Activated T-helper 2 cell treated with anti-CD3 and anti-CD28 coated beads, Interferon-gamma antibody, Interleukin-2, Interleukin-4, amounts not matched to agents 10 μg/mL and 5 μg/mL and 100 μg/mL, durations not matched to agents 14 hours and 24 hours and 36 hours (primary cell): Measurements from ENCODE around the gene CDYL2. TPM values are rescaled to one million over a fixed set of nuclear protein-coding genes. Genes with fewer than 3 reads are reported as not detected.
"Not testable (repeated sequence)": the region's sequence is repeated elsewhere in the genome, so short reads cannot be mapped to it uniquely, and the experiment has no call there.

Source experiments
- DNase-seq: peaks from one replicate; pipeline ENCODE4 v3.0.0; 2021; ENCODE audit warnings: low spot score
- H3K27ac Mint-ChIP-seq: one replicate; pipeline ENCODE4 v1.8.0; 2021; ENCODE audit warnings: mixed read lengths
- H3K27me3 Mint-ChIP-seq: one replicate; pipeline ENCODE4 v1.8.0; 2021; ENCODE audit warnings: low read depth, mixed read lengths
- H3K36me3 Mint-ChIP-seq: one replicate; pipeline ENCODE4 v1.8.0; 2021; ENCODE audit warnings: low read depth, mixed read lengths
- H3K4me1 Mint-ChIP-seq: one replicate; pipeline ENCODE4 v1.8.0; 2021; ENCODE audit warnings: low read depth, mixed read lengths
- H3K4me3 Mint-ChIP-seq: one replicate; pipeline ENCODE4 v1.8.0; 2021; ENCODE audit warnings: low read depth, mild to moderate bottlenecking, moderate library complexity, mixed read lengths
- H3K9me3 Mint-ChIP-seq: one replicate; pipeline ENCODE4 v1.8.0; 2021; ENCODE audit warnings: mixed read lengths
- intact Hi-C: fragments of 100-400 bp; cut with micrococcal nuclease; formaldehyde crosslinking; loops from one replicate; pipeline ENCODE4 v1.15.1; 2023
- total RNA-seq: library from RNA; stranded (reverse); gene quantifications from 2 replicates; pipeline ENCODE4 v1.2.3, GENCODE V29; 2022

CDYL2 gene
- total RNA-seq, 1 donor from 2014 or later = 26.2 TPM

DNA sequence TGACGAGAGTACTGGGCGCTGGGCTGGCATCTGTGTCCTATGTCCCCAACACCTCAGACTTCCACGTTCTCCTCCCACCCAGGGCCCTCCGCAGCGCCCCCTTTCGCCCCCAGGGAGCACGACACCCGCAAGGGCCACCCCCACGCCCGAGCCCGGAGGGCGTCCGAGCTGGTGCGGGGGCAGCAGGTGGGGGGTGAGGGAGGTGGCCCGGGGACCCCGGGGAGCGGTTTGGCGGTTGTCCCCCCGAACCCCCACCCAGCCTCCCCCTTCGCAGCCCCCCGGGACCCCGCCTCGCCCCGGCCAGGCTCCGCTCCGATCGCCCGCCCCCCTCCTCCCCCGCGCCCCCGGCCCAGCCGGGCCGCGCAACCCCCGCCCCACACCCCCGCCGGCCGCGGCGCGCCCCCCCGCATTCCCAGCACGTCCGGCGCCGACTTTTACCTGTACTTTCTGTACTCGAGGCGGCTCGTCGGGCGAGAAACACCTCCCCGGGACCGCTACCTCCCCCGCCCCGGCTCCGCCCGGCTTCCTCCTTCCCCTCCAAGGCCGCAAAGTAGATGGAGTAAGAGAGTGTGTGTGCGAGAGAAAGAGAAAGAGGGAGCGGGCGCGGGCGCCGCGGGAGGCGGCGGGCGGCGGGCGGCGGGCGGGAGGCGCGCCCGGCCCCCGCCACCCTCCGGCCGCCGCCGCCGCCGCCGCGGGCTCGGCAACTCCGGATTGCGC is 901 bp downstream of the CDYL2 start:
- peak overlapping the region; percentile 81 for H3K27ac Mint-ChIP-seq
- peak; percentile 49 for DNase-seq
- H3K9me3 Mint-ChIP-seq = no peaks in the 10 kb centered on the region
- H3K36me3 Mint-ChIP-seq = peaks cover 23% of the 10 kb centered on the region
- intact Hi-C loops = loop anchor here (10.0 kb wide), 1 partner anchor 201 kb away; the partner anchor contains the start of genes CENPN and CMC2
- H3K4me3 Mint-ChIP-seq = peak overlapping the region; percentile 85
- H3K4me1 Mint-ChIP-seq = peaks cover 49% of the 10 kb centered on the region
- no peaks in the 10 kb centered on the region for H3K27me3 Mint-ChIP-seq

GRCh38 chr16:80802902-80803301 is 1.5 kb downstream of the CDYL2 start:
- Mint-ChIP-seq H3K4me3 (peak overlapping the region; percentile 47), H3K4me1 (peaks cover 49% of the 10 kb centered on the region)

GRCh38 chr16:80802138-80802537 is 2.3 kb downstream of the CDYL2 start:
- H3K27ac Mint-ChIP-seq = peak overlapping the region; percentile 1
- H3K9me3 Mint-ChIP-seq = no peaks in the 10 kb centered on the region
- H3K27me3 Mint-ChIP-seq = no peaks in the 10 kb centered on the region
- DNase-seq = no peak
- H3K36me3 Mint-ChIP-seq = peaks cover 30% of the 10 kb centered on the region
- intact Hi-C loops = loop anchor here (10.0 kb wide), 1 partner anchor 203 kb away; the partner anchor contains the start of genes CENPN and CMC2
- H3K4me3 Mint-ChIP-seq = peak overlapping the region; percentile 47
- H3K4me1 Mint-ChIP-seq = peaks cover 43% of the 10 kb centered on the region

More at GRCh38 chr16:80802902-80803301, 1.5 kb downstream of the CDYL2 start:
- Mint-ChIP-seq H3K9me3 (no peaks in the 10 kb centered on the region), H3K27ac (peak overlapping the region; percentile 44), H3K27me3 (no peaks in the 10 kb centered on the region), H3K36me3 (peaks cover 23% of the 10 kb centered on the region)
- DNase-seq = no peak
- intact Hi-C loops = loop anchor here (10.0 kb wide), 1 partner anchor 202 kb away; the partner anchor contains the start of genes CENPN and CMC2

DNA sequence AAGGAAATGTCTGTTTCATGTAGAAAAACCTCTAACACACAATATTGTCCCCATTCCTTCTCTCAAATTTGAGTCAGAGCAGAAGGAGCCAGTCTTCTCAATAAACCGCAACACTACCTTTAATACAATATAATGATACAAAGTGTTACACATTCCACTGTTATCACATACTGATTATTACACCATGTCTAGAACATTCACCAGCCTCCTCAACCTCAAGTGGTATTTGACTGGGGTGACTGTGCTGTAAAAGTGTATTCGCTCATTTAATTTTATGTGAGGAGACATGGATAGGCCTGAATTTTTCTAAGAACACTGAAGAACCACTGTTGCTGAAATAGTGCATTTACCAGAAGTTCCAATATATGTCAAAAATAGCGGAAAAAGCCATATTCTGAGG is 10.3 kb downstream of the CDYL2 start:
- H3K36me3 Mint-ChIP-seq = peaks cover 13% of the 10 kb centered on the region
- H3K27me3 Mint-ChIP-seq = no peaks in the 10 kb centered on the region
- no peak for DNase-seq
- no peak overlapping the region for H3K4me3 Mint-ChIP-seq
- peaks cover 2% of the 10 kb centered on the region for H3K4me1 Mint-ChIP-seq
- H3K27ac Mint-ChIP-seq = no peak overlapping the region
- intact Hi-C loops = no loop called here
- H3K9me3 Mint-ChIP-seq = no peaks in the 10 kb centered on the region

- Mint-ChIP-seq H3K4me1 (peaks cover 2% of the 10 kb centered on the region), H3K27ac (no peak overlapping the region), H3K36me3 (peaks cover 5% of the 10 kb centered on the region), H3K27me3 (no peaks in the 10 kb centered on the region), H3K4me3 (no peak overlapping the region), H3K9me3 (peaks cover 4% of the 10 kb centered on the region)
- no peak for DNase-seq
- intact Hi-C loops = no loop called here
Observed at GRCh38 chr16:80792031-80792430, 12.4 kb downstream of the CDYL2 start.

DNA sequence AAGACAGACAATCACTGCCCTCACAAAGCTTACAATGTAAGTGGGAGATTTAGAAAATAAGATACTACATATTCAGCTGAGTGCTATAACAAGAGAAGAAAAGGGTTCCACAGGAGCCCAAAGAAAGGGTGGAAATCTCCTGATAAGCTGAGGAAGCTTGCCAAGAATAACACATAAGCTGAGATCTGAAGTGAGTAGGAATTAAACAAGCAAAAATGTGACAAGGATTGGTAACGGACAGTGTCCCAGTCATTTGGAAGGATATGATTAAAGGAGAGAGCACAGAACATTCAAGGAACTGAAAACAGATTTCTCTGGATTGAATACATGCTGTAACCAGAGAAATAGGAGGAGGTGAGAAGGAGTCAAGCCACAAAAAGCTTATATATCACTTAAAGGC is 13.0 kb downstream of the CDYL2 start:
- no peak overlapping the region for H3K4me3 Mint-ChIP-seq
- H3K9me3 Mint-ChIP-seq = peaks cover 4% of the 10 kb centered on the region
- no peaks in the 10 kb centered on the region for H3K27me3 Mint-ChIP-seq
- DNase-seq = no peak
- intact Hi-C loops = no loop called here
- H3K27ac Mint-ChIP-seq = no peak overlapping the region
- H3K36me3 Mint-ChIP-seq = peaks cover 3% of the 10 kb centered on the region
- H3K4me1 Mint-ChIP-seq = no peaks in the 10 kb centered on the region

DNA sequence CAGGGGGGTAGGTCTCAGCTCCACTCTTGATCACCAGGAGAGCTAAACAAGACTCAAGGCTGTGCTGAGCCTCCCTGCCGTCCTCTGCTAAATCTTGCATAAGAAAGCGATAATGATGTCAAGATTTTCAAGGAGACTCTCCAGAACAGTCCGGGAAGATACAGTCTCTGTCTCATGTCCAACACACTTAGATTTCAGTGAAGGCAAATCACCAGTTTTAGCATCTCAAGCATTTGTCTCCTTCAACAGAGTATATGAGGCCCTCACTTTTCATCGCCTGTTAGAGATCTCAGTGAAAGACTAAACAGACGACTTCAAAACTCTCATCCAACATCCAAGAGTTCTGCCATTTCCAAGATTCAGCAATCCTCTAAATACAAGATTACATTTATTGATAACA is 13.6 kb downstream of the CDYL2 start:
- H3K9me3 Mint-ChIP-seq = peaks cover 9% of the 10 kb centered on the region
- H3K27me3 Mint-ChIP-seq = no peaks in the 10 kb centered on the region
- H3K4me3 Mint-ChIP-seq = no peak overlapping the region
- no peak overlapping the region for H3K27ac Mint-ChIP-seq
- peaks cover 10% of the 10 kb centered on the region for H3K36me3 Mint-ChIP-seq
- H3K4me1 Mint-ChIP-seq = no peaks in the 10 kb centered on the region
- intact Hi-C loops = no loop called here
- DNase-seq = no peak

DNA sequence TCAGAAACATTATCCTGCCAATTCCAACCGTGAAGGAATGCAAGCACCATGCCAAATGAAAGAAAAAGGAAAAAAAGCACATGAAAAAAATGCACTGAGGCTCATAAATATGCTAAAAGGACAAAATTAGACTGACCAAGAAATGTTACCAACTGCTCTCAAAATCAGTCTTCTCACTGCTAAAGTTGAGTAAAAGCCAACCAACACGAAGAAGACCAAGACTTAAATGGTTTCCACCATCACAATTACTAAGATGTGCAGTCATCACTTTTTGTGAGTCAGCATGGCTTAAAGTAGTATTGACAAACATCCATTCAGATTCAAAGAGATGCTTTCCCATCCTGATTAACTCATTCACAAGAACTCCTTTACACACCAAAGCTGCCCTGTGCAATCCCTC is 16.4 kb downstream of the CDYL2 start:
- H3K4me1 Mint-ChIP-seq = no peaks in the 10 kb centered on the region
- H3K27ac Mint-ChIP-seq = no peak overlapping the region
- no peaks in the 10 kb centered on the region for H3K27me3 Mint-ChIP-seq
- peaks cover 15% of the 10 kb centered on the region for H3K36me3 Mint-ChIP-seq
- no peak overlapping the region for H3K4me3 Mint-ChIP-seq
- H3K9me3 Mint-ChIP-seq = peaks cover 31% of the 10 kb centered on the region
- intact Hi-C loops = no loop called here
- no peak for DNase-seq

DNA sequence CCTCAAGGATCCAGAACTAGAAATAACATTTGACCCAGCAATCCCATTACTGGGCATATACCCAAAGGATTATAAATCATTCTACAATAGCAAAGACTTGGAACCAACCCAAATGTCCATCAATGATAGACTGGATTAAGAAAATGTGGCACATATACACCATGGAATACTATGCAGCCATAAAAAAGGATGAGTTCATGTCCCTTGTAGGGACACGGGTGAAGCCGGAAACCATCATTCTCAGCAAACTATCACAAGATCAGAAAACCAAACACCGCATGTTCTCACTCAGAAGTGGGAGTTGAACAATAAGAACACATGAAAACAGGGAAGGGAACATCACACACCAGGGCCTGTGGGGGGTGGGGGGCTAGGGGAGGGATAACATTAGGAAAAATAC is 17.8 kb downstream of the CDYL2 start:
- intact Hi-C loops, H3K4me3 Mint-ChIP-seq, H3K4me1 Mint-ChIP-seq, H3K27ac Mint-ChIP-seq, DNase-seq, H3K27me3 Mint-ChIP-seq: not testable (repeated sequence)
- Mint-ChIP-seq H3K9me3 (peaks cover 45% of the 10 kb centered on the region), H3K36me3 (peaks cover 19% of the 10 kb centered on the region)

DNA sequence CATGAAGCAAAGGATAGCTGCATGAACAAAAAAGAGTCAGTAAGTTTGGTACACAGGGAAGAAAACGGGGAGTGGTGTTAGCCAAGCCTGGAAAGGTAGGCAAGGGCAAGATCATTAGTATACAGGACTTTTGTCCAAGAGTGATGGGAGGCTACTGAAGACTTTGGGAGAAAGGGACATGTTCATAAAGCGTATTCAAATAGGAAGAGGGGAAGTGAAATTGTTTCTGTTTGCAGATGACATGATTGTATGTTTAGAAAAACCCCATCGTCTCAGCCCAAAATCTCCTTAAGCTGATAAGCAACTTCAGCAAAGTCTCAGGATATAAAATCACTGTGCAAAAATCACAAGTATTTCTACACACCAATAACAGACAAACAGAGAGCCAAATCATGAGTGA is 19.4 kb downstream of the CDYL2 start:
- intact Hi-C loops = no loop called here
- H3K9me3 Mint-ChIP-seq = peaks cover 53% of the 10 kb centered on the region
- no peaks in the 10 kb centered on the region for H3K4me1 Mint-ChIP-seq
- H3K36me3 Mint-ChIP-seq = peaks cover 28% of the 10 kb centered on the region
- H3K27ac Mint-ChIP-seq = no peak overlapping the region
- DNase-seq = no peak
- no peaks in the 10 kb centered on the region for H3K27me3 Mint-ChIP-seq
- no peak overlapping the region for H3K4me3 Mint-ChIP-seq

DNA sequence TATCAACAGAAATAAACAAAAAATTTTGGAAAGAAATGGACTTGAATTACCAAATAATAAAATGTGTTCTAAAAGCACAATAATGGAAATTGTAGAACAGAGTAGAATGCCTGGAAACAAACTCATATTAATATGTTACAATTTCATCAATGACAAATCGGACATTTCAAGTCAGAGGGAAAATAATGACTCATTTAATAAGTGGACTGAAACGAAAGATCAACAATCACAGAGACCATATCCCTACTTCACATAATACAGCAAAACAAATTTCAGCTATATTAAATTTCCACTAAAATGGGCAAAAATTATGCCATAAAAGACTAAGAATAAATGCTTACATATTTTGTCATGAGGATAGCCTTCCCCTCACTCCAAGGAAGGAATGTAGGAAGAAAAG is 25.7 kb downstream of the CDYL2 start:
- H3K27ac Mint-ChIP-seq = no peak overlapping the region
- H3K36me3 Mint-ChIP-seq = peaks cover 12% of the 10 kb centered on the region
- H3K4me1 Mint-ChIP-seq = no peaks in the 10 kb centered on the region
- DNase-seq = no peak
- H3K9me3 Mint-ChIP-seq = peaks cover 26% of the 10 kb centered on the region
- intact Hi-C loops = no loop called here
- peaks cover 4% of the 10 kb centered on the region for H3K27me3 Mint-ChIP-seq
- no peak overlapping the region for H3K4me3 Mint-ChIP-seq

DNA sequence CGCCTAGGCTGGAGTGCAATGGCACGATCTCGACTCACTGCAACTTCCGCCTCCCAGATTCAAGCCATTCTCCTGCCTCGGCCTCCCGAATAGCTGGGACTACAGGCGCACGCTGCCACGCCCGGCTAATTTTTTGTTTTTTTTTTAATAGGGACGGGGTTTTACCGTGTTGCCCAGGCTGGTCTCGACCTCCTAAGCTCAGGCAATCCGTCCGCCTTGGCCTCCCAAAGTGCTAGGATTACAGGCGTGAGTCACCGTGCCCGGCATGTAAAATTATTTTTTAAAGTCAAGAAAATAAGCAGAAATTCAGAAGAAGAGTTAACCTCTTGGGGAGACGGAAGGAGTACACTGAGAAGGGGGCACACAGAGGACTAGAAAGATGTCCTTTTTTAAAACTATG is 27.5 kb downstream of the CDYL2 start:
- Mint-ChIP-seq H3K9me3 (peaks cover 14% of the 10 kb centered on the region), H3K4me1 (no peaks in the 10 kb centered on the region), H3K36me3 (peaks cover 13% of the 10 kb centered on the region), H3K27me3 (peaks cover 4% of the 10 kb centered on the region), H3K27ac (no peak overlapping the region), H3K4me3 (no peak overlapping the region)
- no peak for DNase-seq
- intact Hi-C loops = no loop called here

DNA sequence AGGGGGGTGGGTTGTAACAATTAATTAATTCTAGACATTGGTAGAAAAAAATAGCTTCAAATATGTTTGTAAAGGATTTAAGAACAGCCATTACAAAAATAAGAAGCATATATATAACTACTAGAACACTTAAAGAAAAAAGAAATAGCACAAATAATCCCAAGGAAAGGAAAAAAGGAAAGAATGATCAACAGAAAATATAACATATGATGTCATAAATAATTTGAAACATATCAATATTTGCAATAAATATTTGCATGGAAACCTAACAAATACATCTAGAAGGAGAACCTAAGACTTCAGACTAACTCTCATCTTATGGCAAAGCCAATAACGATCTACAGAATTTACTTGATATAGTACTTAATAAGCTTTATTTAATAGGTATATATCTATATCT is 28.9 kb downstream of the CDYL2 start:
- H3K27me3 Mint-ChIP-seq = peaks cover 4% of the 10 kb centered on the region
- no peaks in the 10 kb centered on the region for H3K4me1 Mint-ChIP-seq
- peaks cover 6% of the 10 kb centered on the region for H3K36me3 Mint-ChIP-seq
- peaks cover 12% of the 10 kb centered on the region for H3K9me3 Mint-ChIP-seq
- intact Hi-C loops = no loop called here
- H3K4me3 Mint-ChIP-seq = no peak overlapping the region
- H3K27ac Mint-ChIP-seq = no peak overlapping the region
- DNase-seq = no peak
